GM23338 (cell line): ENCODE data around the gene POP4. TPM values are rescaled to one million over a fixed set of nuclear protein-coding genes. Genes with fewer than 3 reads are reported as not detected.

ENCODE experiments used
- ATAC-seq: fragments of 200-7000 bp; cut with Tn5 transposase; 3 replicates; pipeline ENCODE4 v1.9.1; 2020
- DNase-seq: peaks from one replicate; pipeline ENCODE4 v3.0.0-alpha.2; 2015; ENCODE audit warnings: low spot score
- H2AFZ ChIP-seq: fragments of 200-600 bp; sonication (generic); 2 replicates; pipeline ENCODE4 v1.8.0; 2016; ENCODE audit warnings: antibody characterized with exemption, mild to moderate bottlenecking, moderate library complexity
- H3F3A ChIP-seq: fragments of 200-600 bp; sonication (generic); replicated peaks from 2 replicates; pipeline ENCODE4 v1.8.0; 2017; ENCODE audit warnings: antibody characterized with exemption, mixed run types, low read depth
- H3K27ac ChIP-seq: fragments of 200-600 bp; sonication (generic); 2 replicates; pipeline ENCODE4 v1.6.1; 2016; ENCODE audit warnings: low read depth
- H3K27me3 ChIP-seq: fragments of 200-600 bp; sonication (generic); 2 replicates; pipeline ENCODE4 v1.8.0; 2016; ENCODE audit warnings: mild to moderate bottlenecking, mixed run types, moderate library complexity; ENCODE audit not compliant: insufficient read depth
- H3K36me3 ChIP-seq: fragments of 200-600 bp; sonication (generic); 2 replicates; pipeline ENCODE4 v1.8.0; 2016; ENCODE audit warnings: mild to moderate bottlenecking; ENCODE audit not compliant: insufficient read depth
- H3K4me1 ChIP-seq: fragments of 200-600 bp; sonication (generic); 2 replicates; pipeline ENCODE4 v1.8.0; 2016; ENCODE audit warnings: mild to moderate bottlenecking, moderate library complexity; ENCODE audit not compliant: insufficient read depth
- H3K4me2 ChIP-seq: fragments of 200-600 bp; sonication (generic); 2 replicates; pipeline ENCODE4 v1.7.1; 2017; ENCODE audit warnings: mixed run types
- H3K4me3 ChIP-seq: fragments of 200-600 bp; sonication (generic); 2 replicates; pipeline ENCODE4 v1.6.1; 2016; ENCODE audit warnings: mixed run types
- H3K79me2 ChIP-seq: fragments of 200-600 bp; sonication (generic); replicated peaks from 2 replicates; pipeline ENCODE4 v1.8.0; 2017; ENCODE audit warnings: mild to moderate bottlenecking; ENCODE audit not compliant: insufficient read depth
- H3K9me2 ChIP-seq: fragments of 200-600 bp; sonication (generic); 2 replicates; pipeline ENCODE4 v1.8.0; 2017; ENCODE audit not compliant: insufficient read depth
- H4K20me1 ChIP-seq: fragments of 200-600 bp; sonication (generic); replicated peaks from 2 replicates; pipeline ENCODE4 v1.8.0; 2017; ENCODE audit warnings: mild to moderate bottlenecking; ENCODE audit not compliant: insufficient read depth
- H3K27ac Mint-ChIP-seq: 2 replicates; pipeline ENCODE4 v1.8.0; 2020; ENCODE audit warnings: inconsistent platforms, mild to moderate bottlenecking, moderate library complexity, mixed read lengths
- H3K27me3 Mint-ChIP-seq: 3 replicates; pipeline ENCODE4 v1.8.0; 2022; ENCODE audit warnings: low read depth, mild to moderate bottlenecking, moderate library complexity, mixed read lengths, inconsistent platforms; ENCODE audit not compliant: insufficient read depth, poor library complexity
- H3K36me3 Mint-ChIP-seq: 3 replicates; pipeline ENCODE4 v1.8.0; 2021; ENCODE audit warnings: low read depth, mild to moderate bottlenecking, inconsistent platforms, moderate library complexity, mixed read lengths
- H3K4me1 Mint-ChIP-seq: 3 replicates; pipeline ENCODE4 v1.8.0; 2020; ENCODE audit warnings: mild to moderate bottlenecking, inconsistent platforms, mixed read lengths
- H3K4me3 Mint-ChIP-seq: 3 replicates; pipeline ENCODE4 v1.8.0; 2021; ENCODE audit warnings: moderate library complexity, mild to moderate bottlenecking, inconsistent platforms, mixed read lengths
- H3K9me3 Mint-ChIP-seq: 3 replicates; pipeline ENCODE4 v1.8.0; 2020; ENCODE audit warnings: moderate library complexity, mild to moderate bottlenecking, inconsistent platforms, mixed read lengths
- CREB1 ChIP-seq: fragments of 250-450 bp; sonication (Bioruptor Pico); IDR thresholded peaks from 2 replicates; pipeline ENCODE4 v1.5.0; 2020; ENCODE audit warnings: low read depth, mild to moderate bottlenecking, moderate library complexity
- EZH2 ChIP-seq: fragments of 200-600 bp; sonication (generic); IDR thresholded peaks from one replicate; pipeline ENCODE4 v1.8.0; 2017; ENCODE audit warnings: antibody characterized with exemption, mild to moderate bottlenecking, low read depth; ENCODE audit not compliant: unreplicated experiment
- EZH2phosphoT487 ChIP-seq: fragments of 200-600 bp; sonication (generic); IDR thresholded peaks from one replicate; pipeline ENCODE4 v1.8.1; 2018; ENCODE audit warnings: antibody characterized with exemption; ENCODE audit not compliant: unreplicated experiment
- JUNB ChIP-seq: IDR thresholded peaks from one replicate; pipeline ENCODE4 v1.6.1; 2016; ENCODE audit warnings: antibody characterized with exemption; ENCODE audit not compliant: unreplicated experiment
- NANOG ChIP-seq: IDR thresholded peaks from 2 replicates; pipeline ENCODE4 v1.6.1; 2016; ENCODE audit warnings: antibody characterized with exemption, borderline replicate concordance
- POLR2AphosphoS5 ChIP-seq: IDR thresholded peaks from 2 replicates; pipeline ENCODE4 v1.6.1; 2016; ENCODE audit warnings: antibody characterized with exemption, low read depth
- STAT1 ChIP-seq: IDR thresholded peaks from one replicate; pipeline ENCODE4 v1.6.1; 2016; ENCODE audit warnings: antibody characterized with exemption; ENCODE audit not compliant: unreplicated experiment
- ZNF114 ChIP-seq: fragments of 250-450 bp; sonication (Bioruptor Pico); IDR thresholded peaks from 2 replicates; pipeline ENCODE4 v1.5.0; 2020; ENCODE audit warnings: mild to moderate bottlenecking, moderate library complexity
- ZNF331 ChIP-seq: fragments of 250-450 bp; sonication (Bioruptor Pico); IDR thresholded peaks from 2 replicates; pipeline ENCODE4 v1.5.0; 2020; ENCODE audit warnings: low read depth, mild to moderate bottlenecking, moderate library complexity
- polyA plus RNA-seq: library from polyadenylated mRNA; unstranded; fragments of >200 nt; fragmentation: Nextera tagmentation; extraction: Ambion mirVana; gene quantifications from 2 replicates; pipeline ENCODE4 v1.2.1, GENCODE V29; 2016
- total RNA-seq: library from RNA; depleted of rRNA; stranded (reverse); fragments of >200 nt; shearing (Covaris generic); gene quantifications from 2 replicates; pipeline ENCODE4 v1.2.3, GENCODE V29; 2014
- TF ChIP-seq, protein P1 (sequence below): fragments of 250-450 bp; sonication (Bioruptor Pico); IDR thresholded peaks from 2 replicates; pipeline ENCODE4 v1.5.0; 2020; ENCODE audit warnings: mild to moderate bottlenecking, moderate library complexity
- TF ChIP-seq, protein P2 (sequence below), 2 experiments: fragments of 200-600 bp in 1 of 2; sonication (generic) in 1 of 2; conservative IDR thresholded peaks; 2 replicates each; pipeline versions ENCODE4 v1.5.1 to v1.6.1; 2016 to 2017; ENCODE audit warnings: antibody characterized with exemption in 2 of 2, low read depth in 2 of 2, mild to moderate bottlenecking in 2 of 2, moderate library complexity in 1 of 2
- TF ChIP-seq, protein P3 (sequence below): IDR thresholded peaks from one replicate; pipeline ENCODE4 v1.6.1; 2018; ENCODE audit warnings: antibody characterized with exemption; ENCODE audit not compliant: unreplicated experiment
- TF ChIP-seq, protein P4 (sequence below): IDR thresholded peaks from 2 replicates; pipeline ENCODE4 v1.6.1; 2016; ENCODE audit warnings: antibody characterized with exemption

POP4 gene
- total and polyA plus RNA-seq, 2 experiments from 2014 or later = 37.2 to 58.3 TPM

GRCh38 chr19:29651622-29652394, 45.7 kb downstream of the POP4 start:
- no peaks in the 10 kb centered on the region for H3K36me3 Mint-ChIP-seq
- no peak overlapping the region for H3K27ac ChIP-seq
- no peak overlapping the region for H3K27ac Mint-ChIP-seq
- H4K20me1 ChIP-seq = no peaks in the 10 kb centered on the region
- TF ChIP-seq JUNB (no peak), NANOG (no peak), EZH2 (no peak), EZH2phosphoT487 (no peak), ZNF331 (CRISPR knock-in tag) (no peak), ZNF114 (CRISPR knock-in tag) (no peak), POLR2AphosphoS5 (no peak), CREB1 (CRISPR knock-in tag) (no peak), STAT1 (no peak)
- TF ChIP-seq, protein P1, sequence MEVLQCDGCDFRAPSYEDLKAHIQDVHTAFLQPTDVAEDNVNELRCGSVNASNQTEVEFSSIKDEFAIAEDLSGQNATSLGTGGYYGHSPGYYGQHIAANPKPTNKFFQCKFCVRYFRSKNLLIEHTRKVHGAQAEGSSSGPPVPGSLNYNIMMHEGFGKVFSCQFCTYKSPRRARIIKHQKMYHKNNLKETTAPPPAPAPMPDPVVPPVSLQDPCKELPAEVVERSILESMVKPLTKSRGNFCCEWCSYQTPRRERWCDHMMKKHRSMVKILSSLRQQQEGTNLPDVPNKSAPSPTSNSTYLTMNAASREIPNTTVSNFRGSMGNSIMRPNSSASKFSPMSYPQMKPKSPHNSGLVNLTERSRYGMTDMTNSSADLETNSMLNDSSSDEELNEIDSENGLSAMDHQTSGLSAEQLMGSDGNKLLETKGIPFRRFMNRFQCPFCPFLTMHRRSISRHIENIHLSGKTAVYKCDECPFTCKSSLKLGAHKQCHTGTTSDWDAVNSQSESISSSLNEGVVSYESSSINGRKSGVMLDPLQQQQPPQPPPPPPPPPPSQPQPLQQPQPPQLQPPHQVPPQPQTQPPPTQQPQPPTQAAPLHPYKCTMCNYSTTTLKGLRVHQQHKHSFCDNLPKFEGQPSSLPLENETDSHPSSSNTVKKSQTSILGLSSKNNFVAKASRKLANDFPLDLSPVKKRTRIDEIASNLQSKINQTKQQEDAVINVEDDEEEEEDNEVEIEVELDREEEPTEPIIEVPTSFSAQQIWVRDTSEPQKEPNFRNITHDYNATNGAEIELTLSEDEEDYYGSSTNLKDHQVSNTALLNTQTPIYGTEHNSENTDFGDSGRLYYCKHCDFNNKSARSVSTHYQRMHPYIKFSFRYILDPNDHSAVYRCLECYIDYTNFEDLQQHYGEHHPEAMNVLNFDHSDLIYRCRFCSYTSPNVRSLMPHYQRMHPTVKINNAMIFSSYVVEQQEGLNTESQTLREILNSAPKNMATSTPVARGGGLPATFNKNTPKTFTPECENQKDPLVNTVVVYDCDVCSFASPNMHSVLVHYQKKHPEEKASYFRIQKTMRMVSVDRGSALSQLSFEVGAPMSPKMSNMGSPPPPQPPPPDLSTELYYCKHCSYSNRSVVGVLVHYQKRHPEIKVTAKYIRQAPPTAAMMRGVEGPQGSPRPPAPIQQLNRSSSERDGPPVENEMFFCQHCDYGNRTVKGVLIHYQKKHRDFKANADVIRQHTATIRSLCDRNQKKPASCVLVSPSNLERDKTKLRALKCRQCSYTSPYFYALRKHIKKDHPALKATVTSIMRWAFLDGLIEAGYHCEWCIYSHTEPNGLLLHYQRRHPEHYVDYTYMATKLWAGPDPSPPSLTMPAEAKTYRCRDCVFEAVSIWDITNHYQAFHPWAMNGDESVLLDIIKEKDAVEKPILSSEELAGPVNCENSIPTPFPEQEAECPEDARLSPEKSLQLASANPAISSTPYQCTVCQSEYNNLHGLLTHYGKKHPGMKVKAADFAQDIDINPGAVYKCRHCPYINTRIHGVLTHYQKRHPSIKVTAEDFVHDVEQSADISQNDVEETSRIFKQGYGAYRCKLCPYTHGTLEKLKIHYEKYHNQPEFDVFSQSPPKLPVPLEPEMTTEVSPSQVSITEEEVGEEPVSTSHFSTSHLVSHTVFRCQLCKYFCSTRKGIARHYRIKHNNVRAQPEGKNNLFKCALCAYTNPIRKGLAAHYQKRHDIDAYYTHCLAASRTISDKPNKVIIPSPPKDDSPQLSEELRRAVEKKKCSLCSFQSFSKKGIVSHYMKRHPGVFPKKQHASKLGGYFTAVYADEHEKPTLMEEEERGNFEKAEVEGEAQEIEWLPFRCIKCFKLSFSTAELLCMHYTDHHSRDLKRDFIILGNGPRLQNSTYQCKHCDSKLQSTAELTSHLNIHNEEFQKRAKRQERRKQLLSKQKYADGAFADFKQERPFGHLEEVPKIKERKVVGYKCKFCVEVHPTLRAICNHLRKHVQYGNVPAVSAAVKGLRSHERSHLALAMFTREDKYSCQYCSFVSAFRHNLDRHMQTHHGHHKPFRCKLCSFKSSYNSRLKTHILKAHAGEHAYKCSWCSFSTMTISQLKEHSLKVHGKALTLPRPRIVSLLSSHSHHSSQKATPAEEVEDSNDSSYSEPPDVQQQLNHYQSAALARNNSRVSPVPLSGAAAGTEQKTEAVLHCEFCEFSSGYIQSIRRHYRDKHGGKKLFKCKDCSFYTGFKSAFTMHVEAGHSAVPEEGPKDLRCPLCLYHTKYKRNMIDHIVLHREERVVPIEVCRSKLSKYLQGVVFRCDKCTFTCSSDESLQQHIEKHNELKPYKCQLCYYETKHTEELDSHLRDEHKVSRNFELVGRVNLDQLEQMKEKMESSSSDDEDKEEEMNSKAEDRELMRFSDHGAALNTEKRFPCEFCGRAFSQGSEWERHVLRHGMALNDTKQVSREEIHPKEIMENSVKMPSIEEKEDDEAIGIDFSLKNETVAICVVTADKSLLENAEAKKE (CRISPR knock-in tag) = no peak
- TF ChIP-seq, protein P2, sequence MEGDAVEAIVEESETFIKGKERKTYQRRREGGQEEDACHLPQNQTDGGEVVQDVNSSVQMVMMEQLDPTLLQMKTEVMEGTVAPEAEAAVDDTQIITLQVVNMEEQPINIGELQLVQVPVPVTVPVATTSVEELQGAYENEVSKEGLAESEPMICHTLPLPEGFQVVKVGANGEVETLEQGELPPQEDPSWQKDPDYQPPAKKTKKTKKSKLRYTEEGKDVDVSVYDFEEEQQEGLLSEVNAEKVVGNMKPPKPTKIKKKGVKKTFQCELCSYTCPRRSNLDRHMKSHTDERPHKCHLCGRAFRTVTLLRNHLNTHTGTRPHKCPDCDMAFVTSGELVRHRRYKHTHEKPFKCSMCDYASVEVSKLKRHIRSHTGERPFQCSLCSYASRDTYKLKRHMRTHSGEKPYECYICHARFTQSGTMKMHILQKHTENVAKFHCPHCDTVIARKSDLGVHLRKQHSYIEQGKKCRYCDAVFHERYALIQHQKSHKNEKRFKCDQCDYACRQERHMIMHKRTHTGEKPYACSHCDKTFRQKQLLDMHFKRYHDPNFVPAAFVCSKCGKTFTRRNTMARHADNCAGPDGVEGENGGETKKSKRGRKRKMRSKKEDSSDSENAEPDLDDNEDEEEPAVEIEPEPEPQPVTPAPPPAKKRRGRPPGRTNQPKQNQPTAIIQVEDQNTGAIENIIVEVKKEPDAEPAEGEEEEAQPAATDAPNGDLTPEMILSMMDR (conservative IDR thresholded peaks at IDR 0.05; ENCODE audit: low read depth in 2 of 2) = no peak
- TF ChIP-seq, protein P3, sequence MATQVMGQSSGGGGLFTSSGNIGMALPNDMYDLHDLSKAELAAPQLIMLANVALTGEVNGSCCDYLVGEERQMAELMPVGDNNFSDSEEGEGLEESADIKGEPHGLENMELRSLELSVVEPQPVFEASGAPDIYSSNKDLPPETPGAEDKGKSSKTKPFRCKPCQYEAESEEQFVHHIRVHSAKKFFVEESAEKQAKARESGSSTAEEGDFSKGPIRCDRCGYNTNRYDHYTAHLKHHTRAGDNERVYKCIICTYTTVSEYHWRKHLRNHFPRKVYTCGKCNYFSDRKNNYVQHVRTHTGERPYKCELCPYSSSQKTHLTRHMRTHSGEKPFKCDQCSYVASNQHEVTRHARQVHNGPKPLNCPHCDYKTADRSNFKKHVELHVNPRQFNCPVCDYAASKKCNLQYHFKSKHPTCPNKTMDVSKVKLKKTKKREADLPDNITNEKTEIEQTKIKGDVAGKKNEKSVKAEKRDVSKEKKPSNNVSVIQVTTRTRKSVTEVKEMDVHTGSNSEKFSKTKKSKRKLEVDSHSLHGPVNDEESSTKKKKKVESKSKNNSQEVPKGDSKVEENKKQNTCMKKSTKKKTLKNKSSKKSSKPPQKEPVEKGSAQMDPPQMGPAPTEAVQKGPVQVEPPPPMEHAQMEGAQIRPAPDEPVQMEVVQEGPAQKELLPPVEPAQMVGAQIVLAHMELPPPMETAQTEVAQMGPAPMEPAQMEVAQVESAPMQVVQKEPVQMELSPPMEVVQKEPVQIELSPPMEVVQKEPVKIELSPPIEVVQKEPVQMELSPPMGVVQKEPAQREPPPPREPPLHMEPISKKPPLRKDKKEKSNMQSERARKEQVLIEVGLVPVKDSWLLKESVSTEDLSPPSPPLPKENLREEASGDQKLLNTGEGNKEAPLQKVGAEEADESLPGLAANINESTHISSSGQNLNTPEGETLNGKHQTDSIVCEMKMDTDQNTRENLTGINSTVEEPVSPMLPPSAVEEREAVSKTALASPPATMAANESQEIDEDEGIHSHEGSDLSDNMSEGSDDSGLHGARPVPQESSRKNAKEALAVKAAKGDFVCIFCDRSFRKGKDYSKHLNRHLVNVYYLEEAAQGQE = no peak
- TF ChIP-seq, protein P4, sequence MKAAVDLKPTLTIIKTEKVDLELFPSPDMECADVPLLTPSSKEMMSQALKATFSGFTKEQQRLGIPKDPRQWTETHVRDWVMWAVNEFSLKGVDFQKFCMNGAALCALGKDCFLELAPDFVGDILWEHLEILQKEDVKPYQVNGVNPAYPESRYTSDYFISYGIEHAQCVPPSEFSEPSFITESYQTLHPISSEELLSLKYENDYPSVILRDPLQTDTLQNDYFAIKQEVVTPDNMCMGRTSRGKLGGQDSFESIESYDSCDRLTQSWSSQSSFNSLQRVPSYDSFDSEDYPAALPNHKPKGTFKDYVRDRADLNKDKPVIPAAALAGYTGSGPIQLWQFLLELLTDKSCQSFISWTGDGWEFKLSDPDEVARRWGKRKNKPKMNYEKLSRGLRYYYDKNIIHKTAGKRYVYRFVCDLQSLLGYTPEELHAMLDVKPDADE = no peak
- H3K4me2 ChIP-seq = no peak overlapping the region
- H3K4me1 Mint-ChIP-seq = no peaks in the 10 kb centered on the region
- H3K9me3 Mint-ChIP-seq = peaks cover 10% of the 10 kb centered on the region
- no peaks in the 10 kb centered on the region for H3K27me3 ChIP-seq
- H3K4me1 ChIP-seq = no peaks in the 10 kb centered on the region
- H3K36me3 ChIP-seq = no peaks in the 10 kb centered on the region
- H3K4me3 ChIP-seq = no peak overlapping the region
- no peaks in the 10 kb centered on the region for H3K27me3 Mint-ChIP-seq
- no peaks in the 10 kb centered on the region for H3K9me2 ChIP-seq
- no peak overlapping the region for H2AFZ ChIP-seq
- no peaks in the 10 kb centered on the region for H3F3A ChIP-seq
- ATAC-seq (no peak), DNase-seq (no peak)
- H3K4me3 Mint-ChIP-seq = no peak overlapping the region
- no peaks in the 10 kb centered on the region for H3K79me2 ChIP-seq
